ENCODE measurements around the gene ACR.

DNA sequence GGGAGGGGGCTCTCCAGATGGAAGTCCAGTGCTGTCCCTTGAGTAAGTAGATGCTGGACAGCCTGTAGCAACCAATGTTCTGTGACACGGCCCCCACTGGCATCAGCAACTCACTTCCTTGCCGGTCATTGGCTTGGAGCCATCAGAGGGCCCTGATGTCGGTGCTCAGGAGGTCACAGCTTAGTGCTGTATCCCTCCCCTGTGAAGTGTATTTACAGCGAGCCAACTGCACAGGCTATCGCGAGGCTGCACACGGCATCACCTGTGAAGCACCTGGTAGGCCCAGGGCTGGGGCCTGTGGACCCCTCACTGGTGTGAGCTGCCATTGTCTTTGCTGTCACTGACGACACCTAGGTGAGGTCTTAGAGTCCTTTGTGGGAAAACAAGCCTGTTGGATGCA lies 13.4 kb upstream of the ACR start:
- TF ChIP-seq, protein P1, sequence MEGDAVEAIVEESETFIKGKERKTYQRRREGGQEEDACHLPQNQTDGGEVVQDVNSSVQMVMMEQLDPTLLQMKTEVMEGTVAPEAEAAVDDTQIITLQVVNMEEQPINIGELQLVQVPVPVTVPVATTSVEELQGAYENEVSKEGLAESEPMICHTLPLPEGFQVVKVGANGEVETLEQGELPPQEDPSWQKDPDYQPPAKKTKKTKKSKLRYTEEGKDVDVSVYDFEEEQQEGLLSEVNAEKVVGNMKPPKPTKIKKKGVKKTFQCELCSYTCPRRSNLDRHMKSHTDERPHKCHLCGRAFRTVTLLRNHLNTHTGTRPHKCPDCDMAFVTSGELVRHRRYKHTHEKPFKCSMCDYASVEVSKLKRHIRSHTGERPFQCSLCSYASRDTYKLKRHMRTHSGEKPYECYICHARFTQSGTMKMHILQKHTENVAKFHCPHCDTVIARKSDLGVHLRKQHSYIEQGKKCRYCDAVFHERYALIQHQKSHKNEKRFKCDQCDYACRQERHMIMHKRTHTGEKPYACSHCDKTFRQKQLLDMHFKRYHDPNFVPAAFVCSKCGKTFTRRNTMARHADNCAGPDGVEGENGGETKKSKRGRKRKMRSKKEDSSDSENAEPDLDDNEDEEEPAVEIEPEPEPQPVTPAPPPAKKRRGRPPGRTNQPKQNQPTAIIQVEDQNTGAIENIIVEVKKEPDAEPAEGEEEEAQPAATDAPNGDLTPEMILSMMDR (IDR thresholded peaks at IDR 0.05; ENCODE audit: insufficient read depth, low read depth, low read length) = no peak
- no peak for TF ChIP-seq EZH2 (IDR thresholded peaks at IDR 0.05; ENCODE audit: insufficient read depth, low read length)
